NCI-H2227 (cell line): ENCODE data around the gene DCST1.

Experiments
- DNase-seq: peaks from one replicate; lab custom pipeline; 2025; ENCODE audit not compliant: unreplicated experiment; lab: John Stamatoyannopoulos, UW

The DCST1 gene

DNA sequence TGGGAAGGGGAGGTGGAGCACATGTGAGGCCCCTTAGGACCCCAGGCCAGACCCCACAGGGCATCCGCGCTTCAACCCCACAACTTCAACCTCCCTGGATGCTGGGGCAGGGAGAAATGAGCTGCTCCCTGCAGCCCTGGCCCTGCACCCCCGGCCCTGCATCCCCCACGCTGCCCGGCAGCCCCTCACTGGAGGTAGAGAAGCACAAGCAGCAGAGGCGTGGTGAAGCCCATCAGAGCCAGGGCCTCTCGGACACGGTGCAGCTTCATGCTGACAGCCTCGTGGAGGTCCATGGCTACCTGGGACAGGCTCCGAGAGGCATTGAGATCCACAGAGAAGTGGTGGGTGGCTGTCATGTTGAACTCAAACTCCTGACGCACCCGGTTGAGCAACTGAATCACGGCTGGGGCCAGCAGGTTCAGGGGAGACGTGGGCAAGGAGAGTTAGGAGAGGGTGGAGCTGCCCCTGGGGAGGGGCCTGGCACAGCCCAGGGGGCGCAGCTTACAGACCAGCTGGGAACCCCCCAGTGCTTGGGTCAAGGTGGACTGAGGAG, 3.3 kb upstream of the DCST1 start:
- DNase-seq: no peak

GRCh38 chr1:155030899-155031298, 2.7 kb upstream of the DCST1 start:
- DNase-seq: no peak

DNA sequence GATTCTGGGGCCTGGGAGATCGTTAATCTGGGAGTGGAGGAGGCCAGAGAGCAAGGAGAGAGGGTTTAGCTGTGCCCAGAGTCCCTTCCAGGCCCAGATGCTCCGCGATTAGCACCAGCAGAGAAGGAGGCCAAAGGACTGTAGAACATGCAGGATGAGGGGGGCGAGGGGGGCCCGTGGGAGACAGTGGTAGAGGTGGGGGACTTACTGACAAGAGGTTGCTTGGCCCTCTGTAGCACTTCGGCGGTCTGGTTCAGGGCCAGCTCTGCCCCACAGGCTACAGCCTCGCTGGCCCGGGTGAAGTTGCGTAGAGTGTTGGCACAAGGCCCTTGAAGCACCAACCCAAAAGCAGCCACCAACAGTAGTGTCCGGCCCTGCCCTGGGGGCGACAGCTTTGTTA, 738 bp upstream of the DCST1 start:
- no peak for DNase-seq

- no peak for DNase-seq
These were observed 939 bp downstream of the DCST1 start for GRCh38 chr1:155034318-155035208.

DNA sequence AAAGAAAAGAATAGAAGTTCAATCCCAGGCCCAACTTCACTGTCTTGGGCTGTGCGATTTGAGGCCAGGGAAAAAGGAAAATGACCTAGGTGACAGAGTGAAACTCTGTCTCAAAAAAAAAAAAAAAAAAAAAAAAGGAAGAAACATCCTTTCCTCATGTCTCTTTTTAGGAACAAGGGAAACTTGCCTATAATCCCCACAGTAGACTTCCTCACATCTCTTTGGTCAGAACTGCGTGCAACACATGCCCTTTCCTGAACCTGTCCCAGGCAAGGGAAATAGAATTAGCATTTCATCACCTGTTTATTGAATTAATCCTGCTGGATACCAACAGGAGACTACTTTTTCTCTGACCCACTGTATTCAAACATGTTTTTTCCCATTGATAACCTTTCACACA, 2.3 kb downstream of the DCST1 start:
- DNase-seq: no peak

GRCh38 chr1:155037043-155037442, 3.4 kb downstream of the DCST1 start:
- no peak for DNase-seq

GRCh38 chr1:155037851-155038441, 4.3 kb downstream of the DCST1 start:
- DNase-seq: no peak

- DNase-seq: no peak
These were observed 5.1 kb downstream of the DCST1 start for GRCh38 chr1:155038602-155039307.

DNA sequence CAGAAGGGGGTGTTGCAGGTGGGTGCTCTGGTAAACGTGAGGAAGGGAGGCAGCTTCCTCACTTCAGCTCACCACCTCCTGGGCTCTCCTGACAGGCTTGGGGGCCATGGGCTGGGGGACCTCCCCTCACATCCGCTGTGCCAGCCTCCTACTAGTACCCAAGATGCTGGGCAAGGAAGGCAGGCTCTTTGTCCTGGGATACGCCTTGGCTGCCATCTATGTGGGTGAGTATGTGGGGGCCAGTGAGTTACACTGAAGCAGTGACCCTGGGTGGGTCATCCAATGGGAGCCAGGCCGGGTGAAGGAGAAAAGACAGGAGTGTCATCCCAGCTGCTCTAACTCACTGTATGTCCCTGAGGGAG, 5.7 kb downstream of the DCST1 start:
- no peak for DNase-seq

- no peak for DNase-seq
These were observed 6.9 kb downstream of the DCST1 start for GRCh38 chr1:155040358-155041093.

- DNase-seq: no peak
These were observed 9.2 kb downstream of the DCST1 start for GRCh38 chr1:155042789-155043188.

DNA sequence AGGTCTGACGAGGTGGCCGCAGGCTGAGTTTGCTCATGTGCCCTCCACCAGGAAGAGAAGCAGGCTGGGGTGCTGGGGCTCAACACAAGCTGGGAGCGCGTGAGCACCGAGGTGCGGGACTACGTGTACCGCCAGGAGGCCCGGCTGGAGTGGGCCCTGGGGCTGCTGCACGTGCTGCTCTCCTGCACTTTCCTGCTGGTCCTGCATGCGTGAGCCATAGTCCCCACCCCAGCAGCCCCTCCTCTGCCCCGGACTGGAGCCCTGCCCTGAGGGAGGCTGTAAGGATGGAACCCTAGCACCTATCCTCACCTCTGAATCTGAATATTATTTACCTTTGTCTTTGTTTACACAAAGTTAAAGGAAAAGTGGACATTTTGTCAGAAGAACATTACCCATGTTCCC, 9.7 kb downstream of the DCST1 start:
- DNase-seq: no peak

DNA sequence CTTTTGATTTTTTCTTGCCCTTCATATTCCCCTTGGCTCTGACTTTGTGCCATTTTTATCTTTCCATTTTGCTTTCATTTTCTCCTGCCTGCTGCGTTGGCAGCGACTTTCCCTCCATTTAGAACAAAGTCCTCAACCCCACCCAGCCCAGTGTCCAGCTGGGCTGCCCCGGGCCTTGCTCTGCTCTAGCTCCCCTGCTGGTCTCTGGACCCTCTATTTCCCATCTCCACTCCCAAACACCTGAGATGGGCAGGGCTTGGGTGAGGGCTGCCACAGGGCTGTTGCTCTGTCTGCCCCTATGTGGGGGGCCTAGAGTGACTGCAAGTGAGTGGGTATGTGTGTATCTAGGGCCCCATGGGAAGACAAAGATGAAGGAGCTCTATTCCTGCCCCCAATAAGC, 10.2 kb downstream of the DCST1 start:
- DNase-seq: no peak

DNA sequence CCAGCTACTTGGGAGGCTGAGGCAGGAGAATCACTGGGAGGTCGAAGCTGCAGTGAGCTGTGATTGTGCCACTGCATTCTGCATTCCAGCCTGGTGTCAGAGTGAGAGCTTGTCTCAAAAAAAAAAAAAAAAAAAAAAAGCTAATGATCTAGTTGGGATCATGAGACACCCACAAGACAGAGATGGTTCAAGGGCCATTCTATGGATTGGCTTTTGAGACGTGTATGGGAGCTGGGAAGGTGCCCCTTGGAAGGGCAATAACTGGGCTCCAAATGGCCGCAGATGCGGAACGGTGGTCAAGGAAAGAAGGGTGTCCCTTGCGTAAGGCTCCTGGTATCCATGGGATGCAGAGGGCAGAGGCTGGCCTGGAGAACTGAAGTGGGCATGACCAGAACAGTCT, 10.7 kb downstream of the DCST1 start:
- no peak for DNase-seq

GRCh38 chr1:155044812-155045657, 11.4 kb downstream of the DCST1 start:
- DNase-seq: peak; percentile 30

DNA sequence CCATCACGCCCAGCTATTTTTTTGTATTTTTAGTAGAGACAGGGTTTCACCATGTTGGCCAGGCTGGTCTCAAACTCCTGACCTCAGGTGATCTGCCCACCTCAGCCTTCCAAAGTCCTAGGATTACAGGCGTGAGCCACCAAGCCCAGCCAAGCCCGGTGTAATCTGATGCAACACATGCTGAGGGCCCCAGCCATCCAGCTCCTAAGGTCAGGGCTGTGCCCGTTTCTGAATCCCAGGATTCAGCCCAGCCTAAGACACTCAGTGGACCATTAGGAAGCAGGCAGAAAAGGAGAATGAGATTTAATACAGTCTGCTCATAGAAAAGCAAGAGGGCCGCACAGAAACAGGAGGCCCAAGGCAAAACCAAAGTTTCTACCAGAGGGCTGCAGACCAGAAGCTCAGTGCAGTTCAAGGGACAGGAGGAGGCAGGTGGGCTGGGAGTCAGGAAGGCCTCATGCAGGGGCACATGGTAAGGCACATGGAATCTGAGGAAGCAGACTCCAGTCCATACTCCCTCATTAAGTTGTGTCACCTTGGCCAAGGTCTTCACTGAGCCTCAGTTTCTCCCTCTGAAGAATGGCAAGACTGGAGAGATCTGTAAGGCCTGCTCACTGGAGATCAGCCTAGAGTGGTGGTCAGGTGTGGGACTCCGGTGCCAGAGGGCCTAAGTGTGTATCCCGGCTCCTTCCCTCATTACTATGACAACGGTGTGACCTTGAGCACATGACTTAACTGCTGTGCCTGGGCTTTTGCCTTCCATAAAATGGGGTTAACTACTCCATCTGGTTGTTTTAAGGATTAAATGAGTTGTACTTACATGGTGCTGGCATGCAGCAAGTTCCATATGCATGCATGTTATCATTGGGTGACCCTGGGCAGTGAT, 15.1 kb downstream of the DCST1 start:
- no peak for DNase-seq

GRCh38 chr1:155049651-155050559, 16.3 kb downstream of the DCST1 start:
- no peak for DNase-seq
